ENCODE results near the gene STX1A.
"Not testable (repeated sequence)": the region's sequence is repeated elsewhere in the genome, so short reads cannot be mapped to it uniquely, and the experiment has no call there.

The STX1A gene

DNA sequence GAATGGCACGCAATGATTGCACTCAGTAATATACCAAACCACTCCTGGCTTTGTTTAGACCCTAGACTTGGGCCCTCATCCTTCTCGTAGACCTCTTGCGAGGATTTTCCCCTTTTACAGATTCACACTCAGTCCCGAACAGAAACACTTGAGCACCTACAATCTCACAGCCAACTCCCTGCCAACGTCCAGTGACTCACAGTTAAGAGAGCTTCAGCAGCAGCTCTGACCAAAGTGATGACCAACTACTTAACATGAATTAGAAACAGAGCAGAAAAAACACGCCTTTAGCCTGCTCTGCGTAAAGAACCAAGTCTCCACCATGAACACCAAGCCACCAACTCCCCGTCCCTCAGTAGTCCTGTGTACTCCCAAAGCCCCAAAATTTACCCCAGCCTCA is 38.4 kb downstream of the STX1A start:
- DNase-seq = no peak

DNA sequence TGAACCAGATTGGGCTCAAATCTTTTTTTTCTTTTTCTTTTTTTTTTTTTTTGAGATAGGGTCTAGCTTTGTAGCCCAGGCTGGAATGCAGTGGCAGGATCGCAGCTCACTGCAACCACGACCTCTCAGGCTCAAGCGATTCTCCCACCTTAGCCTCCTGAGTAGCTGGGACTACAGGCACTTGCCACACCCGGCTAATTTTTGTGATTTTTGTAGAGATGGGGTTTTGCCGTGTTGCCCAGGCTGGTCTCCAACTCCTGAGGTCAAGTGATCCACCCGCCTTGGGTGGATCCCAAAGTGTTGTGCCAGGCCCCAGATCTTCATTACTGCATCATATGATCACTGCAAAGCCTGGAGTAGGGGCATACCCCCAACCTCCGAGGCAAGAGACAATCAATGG is 39.0 kb downstream of the STX1A start:
- DNase-seq = no peak

DNA sequence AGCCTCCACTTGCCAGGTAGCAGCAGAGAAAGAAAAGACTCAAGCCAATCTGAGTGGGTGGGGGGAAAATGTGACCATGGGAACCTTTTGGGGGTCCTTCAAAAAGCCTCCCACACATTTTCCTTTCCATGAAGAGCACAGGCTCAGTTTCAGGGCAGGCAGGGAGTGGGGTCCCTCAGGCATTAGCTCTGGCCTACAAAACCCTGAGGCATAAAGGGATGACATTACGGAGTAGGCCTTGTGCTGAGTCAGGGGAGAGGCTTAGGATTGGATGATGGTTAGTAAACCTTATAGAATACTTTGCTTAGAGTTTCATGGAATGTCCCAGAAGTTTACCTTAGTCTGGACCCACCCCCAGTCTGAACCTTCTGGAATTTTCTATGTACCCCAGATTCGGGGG is 39.8 kb downstream of the STX1A start:
- DNase-seq = no peak

DNA sequence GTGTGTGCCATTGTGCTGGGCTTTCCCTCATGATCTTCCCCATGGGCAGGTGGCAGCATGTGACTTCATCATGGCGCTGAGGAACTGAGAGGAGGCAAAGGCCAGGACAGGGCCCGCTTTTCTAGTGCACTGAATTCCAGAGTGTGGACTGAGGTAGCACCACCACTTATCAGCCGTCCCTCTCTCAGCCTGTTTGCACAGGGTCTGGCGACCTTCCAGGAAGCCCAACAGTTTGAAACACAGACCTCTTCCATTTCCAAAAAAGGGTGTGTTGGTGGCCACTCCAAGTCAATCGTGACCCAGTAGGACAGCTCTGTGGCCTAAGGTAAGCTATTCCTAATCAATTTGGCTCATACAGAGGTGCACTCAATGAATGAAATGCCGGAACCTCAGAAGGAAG is 40.6 kb downstream of the STX1A start:
- no peak for DNase-seq

DNA sequence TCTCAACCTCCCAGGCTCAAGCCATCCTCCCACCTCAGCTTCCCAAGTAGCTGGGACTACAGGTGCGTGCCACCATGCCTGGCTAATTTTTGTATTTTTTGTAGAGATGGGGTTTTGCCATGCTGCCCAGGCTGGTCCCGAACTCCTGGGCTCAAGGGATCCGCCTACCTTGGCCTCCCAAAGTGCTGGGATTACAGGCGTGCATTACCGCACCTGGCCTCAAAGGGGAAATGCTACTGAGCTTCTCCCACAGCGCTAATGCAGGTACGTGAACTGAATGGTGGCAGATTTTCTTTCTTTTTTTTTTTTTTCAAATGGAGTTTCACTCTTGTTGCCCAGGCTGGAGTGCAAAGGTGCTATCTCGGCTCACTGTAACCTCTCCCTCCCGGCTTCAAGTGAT is 43.4 kb downstream of the STX1A start:
- not testable (repeated sequence) for DNase-seq

DNA sequence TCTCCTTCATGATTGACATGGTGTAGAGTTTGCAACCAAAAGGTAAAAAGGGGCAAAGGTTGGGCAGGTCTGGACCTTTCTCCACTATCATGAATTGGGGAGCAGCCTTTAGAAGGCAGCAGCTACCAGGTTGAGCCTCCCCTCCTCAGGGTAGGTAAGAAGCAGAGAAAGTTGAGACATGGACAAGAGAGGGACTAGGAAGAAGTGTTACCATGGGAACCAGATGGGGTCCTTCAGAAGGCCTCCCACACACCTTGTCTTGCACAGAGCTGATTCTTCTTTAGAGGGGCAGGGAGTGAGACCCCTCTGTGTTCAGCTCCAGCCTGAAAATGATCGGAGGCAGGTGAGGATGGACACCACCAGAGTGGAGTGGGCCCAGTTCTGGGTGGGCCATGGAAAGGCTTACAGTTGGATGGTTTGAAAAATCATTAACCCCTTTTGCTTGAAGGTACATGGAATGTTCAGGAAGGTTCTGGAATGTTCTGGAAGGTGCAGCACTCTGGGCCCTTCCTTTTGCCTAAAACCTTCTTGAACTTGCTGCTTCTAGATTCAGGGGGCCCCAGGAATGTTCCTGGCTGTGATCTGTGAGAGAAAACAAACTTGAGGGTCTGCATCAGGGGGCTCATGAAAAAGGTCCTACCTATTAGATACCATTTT is 44.9 kb downstream of the STX1A start:
- DNase-seq = no peak

DNA sequence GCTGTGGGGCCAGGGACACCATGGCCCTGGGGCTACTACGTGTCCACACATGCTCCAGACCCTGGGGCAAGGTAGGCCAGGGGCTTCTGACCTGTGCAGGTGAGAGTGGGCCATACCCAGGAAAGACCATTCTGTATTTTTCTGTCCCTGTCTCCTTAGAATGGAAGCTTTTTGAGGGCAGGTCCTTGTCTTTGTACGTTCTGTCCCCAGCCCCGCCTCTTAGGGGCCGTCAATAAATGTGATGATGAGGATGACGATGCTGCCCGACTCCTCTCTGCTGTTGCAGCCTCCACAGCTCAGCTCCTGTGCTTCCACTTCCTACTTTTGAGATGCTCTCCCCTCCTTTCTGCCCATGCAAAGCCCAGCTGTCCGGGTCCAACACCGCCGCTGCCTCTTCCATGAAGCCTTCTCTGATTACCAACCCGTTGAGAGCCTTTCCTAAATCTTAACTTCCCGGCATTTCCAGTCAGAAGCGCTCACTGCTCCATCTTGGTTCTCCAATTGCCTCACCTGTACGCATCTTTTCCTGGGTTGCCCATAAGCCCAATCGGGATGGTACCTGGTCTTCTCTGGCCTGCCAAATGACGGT is 47.5 kb downstream of the STX1A start:
- DNase-seq = no peak

DNA sequence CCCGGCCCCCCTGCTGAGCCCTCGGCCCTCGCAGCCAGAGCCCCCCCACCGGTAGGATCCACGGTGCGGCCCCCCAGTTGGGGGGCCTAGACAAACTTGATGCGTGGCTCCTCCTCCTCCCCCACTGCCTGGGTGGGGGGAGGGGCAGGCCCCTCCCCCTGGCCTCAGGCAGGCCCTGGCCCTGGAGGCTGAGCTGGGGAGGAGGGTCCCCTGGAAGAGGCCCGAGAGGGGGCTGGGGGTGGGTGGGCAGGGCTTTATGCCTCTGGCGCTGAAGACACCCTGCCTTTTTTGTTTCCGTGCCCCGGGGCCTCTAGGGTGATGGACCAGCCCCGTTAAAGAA is 48.2 kb downstream of the STX1A start:
- no peak for DNase-seq

DNA sequence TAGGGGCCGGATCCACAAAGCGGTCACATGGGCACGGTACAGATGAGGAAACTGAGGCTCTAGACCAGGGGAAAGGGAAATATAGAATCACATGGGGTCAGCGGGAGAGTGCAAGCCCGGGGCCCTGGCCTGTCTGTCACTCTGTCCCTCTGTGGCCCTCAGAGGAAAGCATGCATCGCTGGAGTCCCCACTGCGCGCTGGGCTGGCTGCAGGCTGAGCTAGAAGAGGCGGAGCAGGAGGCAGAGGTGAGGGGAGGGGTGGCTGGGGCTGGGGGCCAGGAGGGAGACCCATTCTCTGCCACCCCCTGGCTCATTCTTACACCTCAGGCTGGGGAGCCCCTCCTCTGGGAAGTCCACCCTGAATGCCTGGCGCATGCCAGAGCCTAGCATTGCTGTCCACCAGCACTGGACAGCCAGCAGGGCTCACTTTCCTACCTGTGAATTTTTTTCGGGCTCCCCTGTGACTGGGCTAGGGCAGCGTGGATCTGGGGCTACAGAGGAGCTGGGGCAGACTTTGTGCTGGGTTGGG is 49.5 kb downstream of the STX1A start:
- DNase-seq = no peak

DNA sequence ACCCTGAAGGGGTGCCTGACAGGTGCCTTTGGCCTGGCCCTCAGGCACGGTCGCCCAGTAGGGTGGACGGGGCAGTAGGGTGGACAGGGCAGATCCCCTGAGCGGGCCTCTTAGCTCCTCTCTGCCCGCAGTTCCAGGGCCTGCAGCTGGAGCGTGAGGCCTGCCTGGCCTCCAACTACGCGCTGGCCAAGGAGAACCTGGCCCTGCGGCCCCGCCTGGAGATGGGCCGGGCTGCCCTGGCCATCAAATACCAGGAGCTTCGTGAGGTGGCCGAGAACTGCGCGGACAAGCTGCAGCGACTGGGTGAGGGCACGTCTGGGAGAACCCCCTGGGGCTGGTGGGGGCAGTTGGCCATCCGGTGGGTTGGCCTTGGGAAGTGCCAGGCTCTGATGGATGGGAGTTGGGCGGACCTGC is 50.2 kb downstream of the STX1A start:
- no peak for DNase-seq

DNA sequence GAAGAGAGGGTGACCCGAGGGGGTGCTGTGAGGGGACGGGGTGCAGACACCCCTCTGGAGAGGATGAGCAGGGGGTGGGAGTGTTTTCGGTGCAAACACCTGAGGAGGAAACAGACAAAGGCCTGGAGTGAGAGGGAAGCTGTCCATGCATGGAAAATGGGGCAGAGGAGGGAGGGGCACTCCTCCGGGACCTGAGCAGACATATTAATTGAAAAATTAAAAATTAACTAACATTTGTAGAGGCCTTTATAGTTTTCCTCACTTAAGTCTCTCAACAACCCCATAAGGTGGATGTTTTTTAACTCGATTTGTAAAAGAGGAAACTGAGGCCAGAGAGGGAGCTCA is 50.6 kb downstream of the STX1A start:
- DNase-seq = no peak

DNA sequence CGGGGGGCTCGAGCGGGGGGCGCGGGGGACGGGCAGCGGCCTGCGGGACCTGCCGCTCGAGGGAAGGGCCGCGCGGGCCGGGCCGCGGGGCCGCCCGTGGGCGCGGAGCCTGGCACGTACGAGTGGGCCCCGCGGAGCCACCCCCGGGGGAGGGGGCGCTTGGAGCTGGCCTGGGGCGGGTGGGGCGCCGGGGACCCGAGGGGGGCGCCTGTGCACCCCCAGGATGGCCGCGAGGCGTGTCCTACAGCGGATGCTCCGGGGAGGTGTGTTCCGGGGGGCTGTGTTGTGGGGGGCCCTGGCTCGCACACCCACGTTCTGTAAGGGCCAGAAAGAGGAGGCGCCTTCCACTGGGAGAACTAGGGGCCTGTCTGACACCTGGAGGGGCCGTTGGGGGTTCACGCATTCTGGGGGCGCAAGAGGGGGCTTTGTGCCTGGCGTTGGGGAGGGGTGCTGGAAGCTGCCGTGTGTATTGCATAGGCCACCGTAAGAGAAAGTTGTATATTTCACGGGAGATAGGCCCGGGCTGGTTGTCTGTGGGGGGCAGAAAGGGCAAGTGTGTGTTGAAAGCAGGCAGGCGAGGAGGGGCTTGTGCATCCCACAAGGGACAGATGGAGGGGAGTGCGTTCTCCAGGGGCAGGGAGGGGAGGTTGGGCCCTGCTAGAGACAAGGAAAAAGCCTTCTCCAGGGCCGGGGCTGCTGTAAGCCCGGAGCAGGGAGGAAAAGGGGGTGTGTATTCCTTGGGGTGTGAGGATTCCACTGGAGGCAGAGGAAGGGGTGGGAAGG is 51.2 kb downstream of the STX1A start:
- DNase-seq = no peak

DNA sequence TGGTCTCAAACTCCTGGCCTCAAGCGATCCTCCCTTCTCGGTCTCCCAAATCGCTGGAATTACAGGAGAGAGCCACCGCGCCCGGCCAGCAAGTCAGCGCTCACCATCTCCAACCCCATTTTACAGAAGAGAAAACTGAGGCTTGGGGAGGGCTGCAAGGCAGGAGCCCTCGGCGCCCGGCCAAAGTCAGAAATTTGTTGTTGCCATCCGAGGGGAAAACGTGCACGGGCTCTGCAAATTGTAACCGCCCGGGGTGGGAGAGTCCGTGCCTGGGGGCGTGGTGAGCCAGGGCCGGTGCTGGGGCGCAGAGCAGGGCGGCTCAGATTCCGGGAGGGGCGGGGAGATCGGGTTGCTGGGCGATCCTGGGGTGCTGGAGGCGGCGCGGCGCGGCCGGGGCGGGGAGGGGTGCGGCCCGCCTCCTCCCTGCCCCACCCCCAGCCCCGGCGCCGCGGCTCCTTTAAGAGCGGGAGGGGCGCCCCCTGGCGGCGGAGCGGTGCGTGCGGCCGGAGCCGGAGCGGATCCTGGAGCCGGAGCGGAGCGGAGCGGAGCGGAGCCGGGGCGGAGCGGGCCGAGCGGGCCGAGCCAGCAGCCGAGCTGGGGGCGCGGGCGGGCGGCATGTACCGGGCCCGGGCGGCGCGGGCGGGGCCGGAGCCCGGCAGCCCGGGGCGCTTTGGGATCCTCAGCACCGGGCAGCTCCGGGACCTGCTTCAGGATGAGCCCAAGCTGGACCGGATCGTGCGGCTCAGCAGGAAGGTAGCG is 51.9 kb downstream of the STX1A start, which contains the start of gene VPS37D:
TSS of gene VPS37D (plus strand) at position 488 of the 759 bp plus-strand sequence. CDS start at position 616, 128 bp downstream.
- peak; percentile 89 for DNase-seq

DNA sequence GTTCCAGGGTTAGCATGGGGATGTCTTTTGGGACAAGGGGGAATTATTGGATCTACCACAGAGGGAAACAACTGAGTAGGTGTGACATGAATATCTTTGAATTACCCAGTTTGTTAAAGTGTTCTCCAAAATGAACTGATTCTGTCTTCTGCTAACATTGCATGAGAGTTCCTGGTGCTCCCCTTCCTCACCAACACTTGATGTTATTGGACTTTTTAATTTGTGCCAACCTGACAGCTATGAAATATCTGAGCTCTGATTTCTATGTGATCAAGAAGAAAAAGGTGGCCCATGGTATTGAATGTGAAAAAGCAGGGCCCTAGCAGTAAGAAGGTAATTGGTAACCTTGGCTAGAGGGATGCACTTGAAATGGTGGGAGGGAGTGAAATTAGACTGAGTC is 56.4 kb downstream of the STX1A start:
- no peak for DNase-seq

DNA sequence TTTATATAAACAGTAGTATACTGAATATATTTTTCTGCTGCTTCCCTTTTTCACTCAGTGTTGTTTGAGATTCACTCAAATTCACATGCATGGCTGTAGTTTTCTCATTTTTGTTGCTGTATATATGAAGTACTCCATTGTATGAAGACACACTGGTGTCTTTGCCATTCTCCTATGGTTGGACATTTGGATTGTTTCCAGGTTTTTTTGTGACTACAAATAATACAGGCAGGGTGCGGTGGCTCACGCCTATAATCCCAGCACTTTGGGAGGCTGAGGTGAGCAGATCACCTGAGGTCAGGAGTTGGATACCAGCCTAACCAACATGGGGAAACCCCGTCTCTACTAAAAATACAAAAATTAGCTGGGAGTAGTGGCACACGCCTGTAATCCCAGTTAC is 58.9 kb downstream of the STX1A start:
- not testable (repeated sequence) for DNase-seq

DNA sequence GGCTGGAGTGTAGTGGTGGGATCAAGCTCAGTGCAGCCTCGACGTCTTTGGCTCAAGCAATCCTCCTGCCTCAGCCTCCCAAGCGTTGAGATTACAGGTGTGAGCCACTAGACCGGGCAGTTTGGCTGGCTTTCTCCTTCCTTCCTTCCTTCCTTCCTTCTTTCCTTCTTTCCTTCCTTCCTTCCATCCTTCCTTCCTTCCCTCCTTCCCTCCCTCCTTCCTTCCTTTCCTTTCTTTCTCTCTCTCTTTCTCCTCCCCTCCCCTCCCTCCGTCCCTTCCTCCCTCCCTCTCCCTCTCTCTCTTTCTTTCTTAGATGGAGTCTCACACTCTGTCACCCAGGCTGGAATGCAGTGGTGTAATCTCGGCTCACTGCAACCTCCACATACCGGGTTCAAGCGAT is 59.5 kb downstream of the STX1A start:
- no peak for DNase-seq

DNA sequence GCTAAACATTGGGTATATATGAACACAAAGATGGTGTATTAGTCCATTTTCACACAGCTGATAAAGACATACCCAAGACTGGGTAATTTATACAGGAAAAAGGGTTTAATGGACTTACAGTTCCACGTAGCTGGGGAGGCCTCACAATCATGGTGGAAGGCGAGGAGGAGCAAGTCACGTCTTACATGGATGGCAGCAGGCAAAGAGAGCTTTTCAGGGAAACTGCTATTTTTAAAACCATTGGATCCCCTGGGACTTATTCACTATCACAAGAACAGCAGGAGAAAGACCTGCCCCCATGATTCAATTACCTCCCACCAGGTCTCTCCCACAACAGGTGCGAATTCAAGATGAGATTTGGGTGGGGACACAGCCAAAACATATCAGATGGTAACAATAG is 64.2 kb downstream of the STX1A start:
- not testable (repeated sequence) for DNase-seq

DNA sequence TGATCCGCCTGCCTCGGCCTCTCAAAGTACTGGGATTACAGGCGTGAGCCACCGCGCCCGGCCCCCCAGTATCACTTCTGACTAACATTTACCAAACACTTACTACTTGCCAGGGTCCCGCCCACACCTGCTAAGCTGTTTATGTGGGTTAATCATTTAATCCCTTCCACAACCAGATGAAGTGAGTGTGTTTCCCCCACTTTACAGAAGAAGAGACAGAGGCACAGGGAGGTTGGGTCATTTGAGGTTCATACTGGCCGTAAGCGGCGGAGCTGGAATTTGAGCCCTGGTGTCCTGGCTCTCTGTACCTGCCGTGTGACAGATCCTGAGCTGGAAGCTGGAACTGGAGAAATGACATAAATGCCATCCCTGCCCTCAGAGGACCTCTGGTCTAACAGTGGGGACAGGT is 66.9 kb downstream of the STX1A start:
- no peak for DNase-seq

DNA sequence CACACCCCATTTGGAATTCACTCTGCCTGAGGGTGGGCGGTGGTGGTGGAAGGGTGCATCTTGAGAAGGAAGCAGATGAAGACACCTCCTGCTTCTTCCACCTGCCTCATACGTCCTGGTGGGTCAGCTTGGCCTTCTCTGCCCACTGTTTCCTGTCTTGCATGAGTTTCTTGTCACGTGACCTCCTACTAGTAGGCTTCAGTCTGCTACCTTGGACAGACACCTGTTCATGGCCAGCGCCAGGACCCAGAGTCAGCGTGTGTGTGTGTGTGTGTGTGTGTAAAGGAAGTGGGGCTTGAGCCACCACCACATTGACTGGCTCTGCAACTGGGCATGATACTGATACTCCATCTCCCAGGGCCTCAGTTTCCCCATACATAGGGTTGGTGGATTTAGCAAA is 68.9 kb downstream of the STX1A start:
- no peak for DNase-seq

DNA sequence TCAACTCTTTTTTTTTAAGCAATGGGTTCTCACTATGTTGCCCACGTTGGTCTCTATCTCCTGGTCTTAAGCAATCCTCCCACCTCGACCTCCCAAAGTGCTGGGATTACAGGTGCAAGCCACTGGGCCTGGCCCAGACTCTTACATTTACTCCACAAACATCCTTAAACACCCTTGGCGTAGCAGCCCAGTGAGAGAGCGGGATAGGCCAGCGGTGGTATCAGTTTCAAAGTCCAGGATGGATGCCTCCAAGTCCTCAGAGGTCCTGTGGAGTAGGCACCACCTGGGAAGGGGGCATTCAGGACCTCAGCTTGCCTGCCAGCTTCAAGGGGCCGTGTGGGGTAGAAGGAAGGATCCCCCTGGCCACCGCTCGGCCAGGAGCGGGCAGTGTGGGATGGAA is 69.9 kb downstream of the STX1A start:
- no peak for DNase-seq
